Erythroblast (primary cell): ENCODE measurements around the gene RNF212.

Source experiments
- GATA1 ChIP-seq: IDR thresholded peaks from 2 replicates; pipeline ENCODE4 v1.6.1; 2011; ENCODE audit warnings: low read depth, mild to moderate bottlenecking, control low read depth, low read length, moderate library complexity
- POLR2A ChIP-seq: IDR thresholded peaks from 2 replicates; pipeline ENCODE4 v1.6.1; 2011; ENCODE audit warnings: mild to moderate bottlenecking, low read length

DNA sequence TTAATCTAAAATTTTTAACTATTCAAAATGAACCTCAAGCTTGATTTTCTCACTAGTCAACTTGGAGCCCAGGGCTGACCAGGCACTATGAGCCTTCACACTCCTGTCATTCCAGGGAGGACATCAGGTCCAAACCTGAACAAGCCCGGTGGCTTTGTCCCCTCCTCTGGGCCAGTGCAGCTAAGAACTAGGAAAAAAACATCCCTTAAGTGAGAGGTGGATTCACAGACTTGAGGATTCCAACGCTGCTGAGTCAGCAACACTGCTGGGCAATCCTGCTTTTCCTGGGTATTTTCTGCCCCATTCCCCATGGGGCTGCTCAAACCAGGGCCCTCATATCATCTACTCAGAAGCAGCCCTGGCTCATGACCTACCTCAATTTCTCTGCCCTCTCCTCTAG is 4.0 kb downstream of the RNF212 start:
- TF ChIP-seq POLR2A: no peak
- no peak for TF ChIP-seq GATA1
